Measurements from ENCODE around the gene GBF1.
A peak's percentile ranks its signal among the peaks of the same experiment; 100 is the strongest.

Gene GBF1

GRCh38 chr10:102264371-102264770, 19.0 kb downstream of the GBF1 start:
- DNase-seq: no peak

- no peak for DNase-seq
Measured at GRCh38 chr10:102266670-102267069, 21.3 kb downstream of the GBF1 start.

- DNase-seq: no peak
Measured at GRCh38 chr10:102267748-102268147, 22.4 kb downstream of the GBF1 start.

- no peak for DNase-seq
Measured at GRCh38 chr10:102268375-102268888, 23.1 kb downstream of the GBF1 start.

- no peak for DNase-seq
Measured at GRCh38 chr10:102269017-102269416, 23.7 kb downstream of the GBF1 start.

- no peak for DNase-seq
Measured at GRCh38 chr10:102274062-102274461, 28.7 kb downstream of the GBF1 start.

GRCh38 chr10:102275343-102275742, 30.0 kb downstream of the GBF1 start:
- DNase-seq: no peak

- DNase-seq: no peak
Measured at GRCh38 chr10:102279104-102279503, 33.8 kb downstream of the GBF1 start.

- peak in 12 of 58 donors; percentile 1 to 26 (median 3) for DNase-seq
Measured at GRCh38 chr10:102280397-102281101, 35.2 kb downstream of the GBF1 start.

- DNase-seq: no peak
Measured at GRCh38 chr10:102281102-102281487, 35.8 kb downstream of the GBF1 start.

GRCh38 chr10:102283488-102283887, 38.2 kb downstream of the GBF1 start:
- no peak for DNase-seq

- DNase-seq: no peak
Measured at GRCh38 chr10:102283890-102284289, 38.6 kb downstream of the GBF1 start.

- DNase-seq: no peak
Measured at GRCh38 chr10:102284531-102284930, 39.2 kb downstream of the GBF1 start.

GRCh38 chr10:102285133-102285532, 39.8 kb downstream of the GBF1 start:
- no peak for DNase-seq

GRCh38 chr10:102286216-102286615, 40.9 kb downstream of the GBF1 start:
- no peak for DNase-seq

GRCh38 chr10:102287538-102287937, 42.2 kb downstream of the GBF1 start:
- no peak for DNase-seq

GRCh38 chr10:102287991-102288390, 42.7 kb downstream of the GBF1 start:
- DNase-seq: no peak

- no peak for DNase-seq
Measured at GRCh38 chr10:102289356-102289755, 44.0 kb downstream of the GBF1 start.

- no peak for DNase-seq
Measured at GRCh38 chr10:102289840-102290239, 44.5 kb downstream of the GBF1 start.

- no peak for DNase-seq
Measured at GRCh38 chr10:102291221-102291905, 46.0 kb downstream of the GBF1 start.

- DNase-seq: no peak
Measured at GRCh38 chr10:102297101-102297500, 51.8 kb downstream of the GBF1 start.

- no peak for DNase-seq
Measured at GRCh38 chr10:102298899-102299298, 53.6 kb downstream of the GBF1 start.

- DNase-seq: no peak
Measured at GRCh38 chr10:102299873-102300272, 54.5 kb downstream of the GBF1 start.
